Activated CD4-positive, alpha-beta memory T cell treated with anti-CD3 and anti-CD28 coated beads, Interleukin-2, amount 10 ng/mL, durations not matched to agents 7 days and 5 days (primary cell): Measurements from ENCODE around the gene SLC22A1. TPM values are rescaled to one million over a fixed set of nuclear protein-coding genes. Genes with fewer than 3 reads are reported as not detected.

Source experiments
- CTCF ChIA-PET: fragments of 350-600 bp; sonication (Branson Sonifier 250); formaldehyde crosslinking; loops from one replicate; lab custom pipeline; 2021; ENCODE audit warnings: antibody characterized with exemption, inconsistent platforms; lab: Charles Lee
- POLR2A ChIA-PET: fragments of 350-600 bp; sonication (Branson Sonifier 250); formaldehyde crosslinking; loops from one replicate; lab custom pipeline; 2021; ENCODE audit warnings: antibody characterized with exemption; lab: Charles Lee
- DNase-seq: peaks from one replicate; pipeline ENCODE4 v3.0.0-alpha.2; 2020
- H3K27ac Mint-ChIP-seq: one replicate; pipeline ENCODE4 v1.8.0; 2021; ENCODE audit warnings: mild to moderate bottlenecking, mixed read lengths
- H3K27me3 Mint-ChIP-seq: one replicate; pipeline ENCODE4 v1.8.0; 2021; ENCODE audit warnings: mixed read lengths
- H3K36me3 Mint-ChIP-seq: one replicate; pipeline ENCODE4 v1.8.0; 2021; ENCODE audit warnings: low read depth, mixed read lengths
- H3K4me1 Mint-ChIP-seq: one replicate; pipeline ENCODE4 v1.8.0; 2021; ENCODE audit warnings: mixed read lengths
- H3K4me3 Mint-ChIP-seq: one replicate; pipeline ENCODE4 v1.8.0; 2021; ENCODE audit warnings: mild to moderate bottlenecking, mixed read lengths
- H3K9me3 Mint-ChIP-seq: one replicate; pipeline ENCODE4 v1.8.0; 2021; ENCODE audit warnings: mixed read lengths
- total RNA-seq, 2 experiments: library from RNA; stranded (reverse); gene quantifications; one replicate each; pipeline ENCODE4 v1.2.3, GENCODE V29; 2021

Gene SLC22A1
- total RNA-seq, 2 experiments from 2014 or later = 0.81 to 1.3 TPM

DNA sequence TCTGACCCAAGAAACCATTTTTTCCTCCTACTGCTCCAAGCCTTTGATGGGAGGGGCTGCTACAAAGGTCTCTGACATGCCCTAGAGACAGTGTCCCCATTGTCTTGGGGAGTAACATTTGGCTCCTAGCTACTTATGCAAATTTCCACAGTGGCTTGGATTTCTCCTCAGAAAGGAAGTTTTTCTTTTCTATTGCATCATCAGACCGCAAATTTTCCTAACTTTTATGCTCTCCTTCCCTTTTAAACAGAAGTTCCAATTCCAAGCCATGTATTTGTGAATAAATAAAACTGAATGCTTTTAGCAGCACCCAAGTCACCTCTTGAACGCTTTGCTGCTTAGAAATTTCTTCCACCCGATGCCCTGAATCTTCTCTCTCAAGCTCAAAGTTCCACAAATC is 86.0 kb downstream of the SLC22A1 start:
- ChIA-PET POLR2A (no interaction called here), CTCF (no interaction called here)
- H3K27ac Mint-ChIP-seq = no peak overlapping the region
- peaks cover 7% of the 10 kb centered on the region for H3K27me3 Mint-ChIP-seq
- no peaks in the 10 kb centered on the region for H3K36me3 Mint-ChIP-seq
- DNase-seq = no peak
- H3K4me3 Mint-ChIP-seq = no peak overlapping the region
- peaks cover 2% of the 10 kb centered on the region for H3K9me3 Mint-ChIP-seq
- H3K4me1 Mint-ChIP-seq = no peaks in the 10 kb centered on the region

Other genes starting within 250 kb of the SLC22A1 start
- gene MAS1, start 230.8 kb upstream of the SLC22A1 start, total RNA-seq = not detected
- gene IGF2R, start 152.7 kb upstream of the SLC22A1 start, total RNA-seq = 10 to 100 TPM; 66.9 to 70.9 TPM
- not detected for gene SLC22A2, start 137.0 kb downstream of the SLC22A1 start, total RNA-seq
- not detected for gene SLC22A3, start 226.6 kb downstream of the SLC22A1 start, total RNA-seq